ENCODE results near the gene FBXL20. TPM values are rescaled to one million over a fixed set of nuclear protein-coding genes. Genes with fewer than 3 reads are reported as not detected.

The FBXL20 gene
- total RNA-seq, 1 donor from 2014 or later: 16.3 TPM

GRCh38 chr17:39404542-39405378, 3.3 kb upstream of the FBXL20 start:
- peak; percentile 60 for DNase-seq (ENCODE audit: low read depth)
- Histone ChIP-seq H3K36me3 (ENCODE audit: control insufficient read depth, insufficient read depth, low read length) (no peaks in the 10 kb centered on the region), H3K4me3 (ENCODE audit: low read depth, low read length) (no peak overlapping the region), H3K27me3 (ENCODE audit: control insufficient read depth, insufficient read depth, low read length) (no peaks in the 10 kb centered on the region)
- no peak for TF ChIP-seq CTCF (IDR thresholded peaks at IDR 0.05; ENCODE audit: insufficient read depth, low read length, poor library complexity, severe bottlenecking)

- no peak for TF ChIP-seq CTCF (IDR thresholded peaks at IDR 0.05; ENCODE audit: insufficient read depth, low read length, poor library complexity, severe bottlenecking)
- H3K27me3 ChIP-seq (ENCODE audit: control insufficient read depth, insufficient read depth, low read length): no peaks in the 10 kb centered on the region
- H3K36me3 ChIP-seq (ENCODE audit: control insufficient read depth, insufficient read depth, low read length): no peaks in the 10 kb centered on the region
- no peak overlapping the region for H3K4me3 ChIP-seq (ENCODE audit: low read depth, low read length)
- DNase-seq (ENCODE audit: low read depth): no peak
Measured at GRCh38 chr17:39402890-39403605, 1.6 kb upstream of the FBXL20 start.

GRCh38 chr17:39402244-39402889, 941 bp upstream of the FBXL20 start:
- TF ChIP-seq CTCF (IDR thresholded peaks at IDR 0.05; ENCODE audit: insufficient read depth, low read length, poor library complexity, severe bottlenecking): no peak
- H3K4me3 ChIP-seq (ENCODE audit: low read depth, low read length): peak overlapping the region; percentile 97
- peak; percentile 75 for DNase-seq (ENCODE audit: low read depth)
- H3K27me3 ChIP-seq (ENCODE audit: control insufficient read depth, insufficient read depth, low read length): no peaks in the 10 kb centered on the region
- H3K36me3 ChIP-seq (ENCODE audit: control insufficient read depth, insufficient read depth, low read length): no peaks in the 10 kb centered on the region

DNA sequence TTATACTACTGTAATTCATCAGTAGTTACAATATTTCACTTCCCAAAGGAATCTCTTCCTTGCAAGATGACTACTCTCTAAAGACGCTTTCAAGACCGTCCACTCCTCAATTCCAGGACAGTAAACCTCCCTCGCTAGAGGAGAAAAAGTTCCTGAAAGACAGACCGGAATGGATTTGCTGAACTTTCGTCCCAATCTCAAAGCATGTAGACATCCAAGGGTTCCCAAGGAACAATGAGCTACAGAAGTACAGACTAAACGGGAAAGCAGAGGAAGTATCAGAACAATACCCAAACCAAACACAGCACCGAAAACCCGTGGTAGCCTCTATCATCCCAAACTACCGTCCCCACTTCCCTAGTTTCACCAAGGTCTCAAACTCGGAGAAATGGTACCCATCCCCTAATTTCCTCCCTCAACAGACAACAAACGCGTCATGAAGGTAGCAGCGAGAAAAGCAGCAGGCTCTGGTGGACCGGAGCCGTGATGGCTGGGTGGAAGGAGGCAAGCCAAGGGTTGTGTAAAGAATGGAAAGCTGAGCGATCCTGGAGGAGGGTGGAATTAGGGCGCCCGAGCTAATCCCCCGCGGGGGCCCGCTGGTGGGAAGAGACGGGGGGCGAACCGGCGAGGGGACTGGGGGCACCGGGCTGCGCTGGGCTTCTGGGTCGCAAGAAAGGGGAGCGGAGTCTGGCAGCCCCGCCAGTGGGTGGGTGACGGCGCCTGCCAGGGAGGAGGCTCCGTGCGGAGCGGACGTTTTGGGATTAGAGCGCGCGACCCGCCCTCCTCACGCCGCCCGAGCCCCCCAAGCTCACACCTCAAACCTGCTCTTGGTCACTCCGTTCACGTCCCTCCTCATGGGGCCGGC, 647 bp downstream of the FBXL20 start:
- TF ChIP-seq CTCF (IDR thresholded peaks at IDR 0.05; ENCODE audit: insufficient read depth, low read length, poor library complexity, severe bottlenecking): no peak
- DNase-seq (ENCODE audit: low read depth): no peak
- no peaks in the 10 kb centered on the region for H3K36me3 ChIP-seq (ENCODE audit: control insufficient read depth, insufficient read depth, low read length)
- H3K27me3 ChIP-seq (ENCODE audit: control insufficient read depth, insufficient read depth, low read length): no peaks in the 10 kb centered on the region
- H3K4me3 ChIP-seq (ENCODE audit: low read depth, low read length): peak overlapping the region; percentile 97

DNA sequence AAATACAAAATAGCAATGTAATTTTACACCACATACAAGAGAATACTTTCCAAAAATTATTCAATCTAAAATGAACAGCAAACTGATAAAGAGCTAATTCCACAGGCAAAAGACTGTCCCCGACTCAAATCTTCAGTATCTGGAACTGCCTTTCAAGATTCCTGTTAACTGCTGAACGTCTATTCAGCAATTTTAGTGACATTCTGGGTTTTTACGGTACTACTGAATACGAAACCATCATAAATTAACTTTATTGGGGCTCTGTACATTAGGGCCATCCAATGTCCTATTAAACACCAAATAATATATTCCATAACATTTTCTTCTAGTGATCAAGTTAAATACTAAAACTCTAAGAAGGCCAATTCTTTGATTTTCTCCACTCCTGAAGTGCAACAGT, 1.6 kb downstream of the FBXL20 start:
- H3K4me3 ChIP-seq (ENCODE audit: low read depth, low read length): peak overlapping the region; percentile 97
- no peak for DNase-seq (ENCODE audit: low read depth)
- no peak for TF ChIP-seq CTCF (IDR thresholded peaks at IDR 0.05; ENCODE audit: insufficient read depth, low read length, poor library complexity, severe bottlenecking)

More for the DNA sequence above, 1.6 kb downstream of the FBXL20 start:
- Histone ChIP-seq H3K36me3 (ENCODE audit: control insufficient read depth, insufficient read depth, low read length) (no peaks in the 10 kb centered on the region), H3K27me3 (ENCODE audit: control insufficient read depth, insufficient read depth, low read length) (no peaks in the 10 kb centered on the region)

All from kidney epithelial cell (primary cell).